ENCODE measurements around the gene AXIN1.
A peak's percentile ranks its signal among the peaks of the same experiment; 100 is the strongest.
"Not testable (repeated sequence)": the region's sequence is repeated elsewhere in the genome, so short reads cannot be mapped to it uniquely, and the experiment has no call there.

AXIN1 gene

GRCh38 chr16:334861-335632 is 17.5 kb downstream of the AXIN1 start:
- DNase-seq (ENCODE audit: low read depth in 3 of 3, low spot score in 1 of 3) = not testable (repeated sequence)

- not testable (repeated sequence) for DNase-seq (ENCODE audit: low read depth in 3 of 3, low spot score in 1 of 3)
These were observed 18.2 kb downstream of the AXIN1 start for GRCh38 chr16:334164-334832.

- DNase-seq (ENCODE audit: low read depth in 3 of 3, low spot score in 1 of 3) = no peak
These were observed 19.0 kb downstream of the AXIN1 start for GRCh38 chr16:333406-334094.

DNA sequence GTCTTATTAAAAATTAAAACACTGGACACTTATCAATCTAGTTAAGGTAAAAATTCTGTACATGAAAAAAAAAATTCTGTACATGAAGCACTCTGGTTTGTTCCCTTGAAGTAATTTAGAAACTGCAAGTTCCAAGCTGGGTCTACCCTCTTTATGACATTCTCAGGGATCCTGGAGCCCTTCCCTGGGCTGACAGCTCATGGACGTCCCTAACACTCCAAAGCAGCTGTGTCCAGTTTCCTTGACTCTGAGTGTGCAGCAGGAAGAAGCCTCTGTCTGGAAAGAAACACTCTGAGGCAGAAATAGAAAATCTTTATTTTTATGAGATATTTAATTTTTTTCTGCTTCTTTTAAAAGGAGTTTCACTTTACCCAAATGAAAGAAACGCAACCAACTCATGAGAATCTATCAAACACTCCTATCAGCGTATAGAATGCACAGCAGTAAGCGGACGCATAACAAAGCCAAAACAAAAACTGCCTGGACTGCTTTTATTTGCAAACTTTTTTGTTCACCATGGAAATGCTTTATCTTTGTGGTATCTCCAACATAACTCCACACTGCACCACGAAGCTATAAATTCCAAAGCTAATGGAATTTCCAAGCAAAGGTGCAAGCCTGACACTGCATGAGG is 21.2 kb downstream of the AXIN1 start:
- DNase-seq (ENCODE audit: low read depth in 3 of 3, low spot score in 1 of 3) = not testable (repeated sequence)

- no peak for DNase-seq (ENCODE audit: low read depth in 3 of 3, low spot score in 1 of 3)
These were observed 21.8 kb downstream of the AXIN1 start for GRCh38 chr16:330741-331140.

DNA sequence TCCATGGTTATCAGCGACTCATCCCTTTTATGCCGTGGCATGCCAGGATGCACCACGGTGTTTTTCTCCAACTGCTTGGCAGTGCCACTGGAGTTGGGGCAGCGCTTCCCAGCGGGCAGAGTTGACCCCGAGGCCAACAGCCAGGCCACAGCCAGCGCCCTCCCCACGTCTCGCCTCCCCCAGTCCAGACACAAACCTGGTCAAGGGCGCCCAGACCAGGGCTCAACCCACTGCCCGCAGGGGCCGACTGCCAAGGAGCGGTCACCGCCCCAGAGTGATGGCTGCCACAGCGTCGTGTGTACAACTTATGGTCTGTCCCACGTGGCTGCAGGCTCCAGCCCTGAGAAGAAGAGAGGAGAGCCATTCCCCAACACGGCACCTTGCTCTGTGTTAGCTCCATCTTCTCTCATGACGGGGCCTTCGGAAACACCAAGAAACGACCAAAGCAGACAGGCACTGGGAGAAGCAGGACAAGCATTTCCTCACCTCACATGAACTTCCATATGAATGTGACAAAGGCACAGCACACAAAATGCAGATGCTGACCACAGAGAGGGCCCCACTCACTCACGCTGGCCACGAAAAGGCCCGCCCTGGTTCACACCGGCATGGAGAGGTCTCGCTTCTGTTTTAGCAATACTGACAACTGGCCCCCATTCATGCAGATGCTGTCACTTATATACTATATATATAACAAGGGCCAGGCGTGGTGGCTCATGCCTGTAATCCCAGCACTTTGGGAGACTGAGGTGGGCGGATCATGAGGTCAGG is 27.0 kb downstream of the AXIN1 start:
- DNase-seq (ENCODE audit: low read depth in 3 of 3, low spot score in 1 of 3) = no peak

DNA sequence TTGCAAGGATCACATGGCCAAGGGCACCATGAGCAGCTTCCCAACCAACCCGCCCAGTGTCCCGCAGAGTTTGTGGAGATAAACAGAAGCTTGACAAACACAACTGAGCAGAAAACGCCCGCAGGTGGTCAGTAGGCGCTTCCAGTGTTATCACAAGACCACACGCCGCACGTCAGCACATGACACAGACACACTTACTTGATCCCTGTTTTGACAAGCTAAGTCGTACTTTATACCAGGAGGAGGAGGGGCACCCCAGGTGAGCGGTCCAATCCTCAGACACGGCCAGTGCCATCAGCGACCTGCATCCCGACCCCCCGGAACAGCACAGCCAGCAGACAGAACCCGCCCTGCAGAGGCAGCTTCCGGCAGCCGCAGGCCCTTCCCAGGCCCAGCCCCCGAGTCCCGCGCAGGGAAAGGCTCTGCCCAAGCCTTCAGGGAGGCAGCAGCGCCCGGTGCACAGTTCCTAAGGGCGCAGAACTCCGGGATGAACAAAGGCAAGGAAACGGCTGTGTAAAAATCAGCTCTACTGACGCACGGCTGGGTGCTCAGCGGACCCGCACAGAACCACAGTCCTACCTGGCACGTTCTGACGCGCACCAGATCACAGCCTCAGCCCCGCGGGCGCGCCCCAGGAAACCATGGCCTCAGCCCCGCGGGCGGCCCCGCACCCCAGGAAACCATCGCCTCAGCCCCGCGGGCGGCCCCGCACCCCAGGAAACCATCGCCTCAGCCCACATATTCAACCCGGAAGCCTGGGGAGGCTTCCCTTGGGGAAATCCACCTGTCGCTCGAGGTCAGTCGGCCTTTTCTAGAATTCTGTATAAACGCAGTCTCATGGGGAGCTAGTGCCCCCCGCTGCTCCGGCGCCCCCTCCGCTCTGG is 27.8 kb downstream of the AXIN1 start:
- DNase-seq (ENCODE audit: low read depth in 3 of 3, low spot score in 1 of 3) = peak; percentile 18 to 43 (median 23)

DNA sequence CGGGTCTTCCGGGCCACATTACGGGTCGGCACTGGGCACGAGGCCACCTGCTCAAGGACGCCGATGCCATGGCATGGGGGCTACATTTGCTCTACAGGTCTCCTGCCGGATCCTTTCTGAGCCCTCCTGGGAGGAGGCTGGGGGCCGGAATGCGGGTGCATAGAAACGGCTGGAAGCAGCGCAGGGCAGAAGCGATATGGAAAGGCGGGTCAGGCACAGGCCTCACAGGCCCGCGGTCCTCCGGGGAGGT is 28.4 kb downstream of the AXIN1 start:
- DNase-seq (ENCODE audit: low read depth in 3 of 3, low spot score in 1 of 3) = no peak

GRCh38 chr16:322476-323143 is 29.9 kb downstream of the AXIN1 start:
- DNase-seq (ENCODE audit: low read depth in 3 of 3, low spot score in 1 of 3) = no peak

GRCh38 chr16:321532-321931 is 31.0 kb downstream of the AXIN1 start:
- no peak for DNase-seq (ENCODE audit: low read depth in 3 of 3, low spot score in 1 of 3)

- DNase-seq (ENCODE audit: low read depth in 3 of 3, low spot score in 1 of 3) = no peak
These were observed 32.3 kb downstream of the AXIN1 start for GRCh38 chr16:320206-320605.

GRCh38 chr16:318628-319027 is 33.9 kb downstream of the AXIN1 start:
- DNase-seq (ENCODE audit: low read depth in 3 of 3, low spot score in 1 of 3) = no peak

- no peak for DNase-seq (ENCODE audit: low read depth in 3 of 3, low spot score in 1 of 3)
These were observed 34.9 kb downstream of the AXIN1 start for GRCh38 chr16:317583-317982.

DNA sequence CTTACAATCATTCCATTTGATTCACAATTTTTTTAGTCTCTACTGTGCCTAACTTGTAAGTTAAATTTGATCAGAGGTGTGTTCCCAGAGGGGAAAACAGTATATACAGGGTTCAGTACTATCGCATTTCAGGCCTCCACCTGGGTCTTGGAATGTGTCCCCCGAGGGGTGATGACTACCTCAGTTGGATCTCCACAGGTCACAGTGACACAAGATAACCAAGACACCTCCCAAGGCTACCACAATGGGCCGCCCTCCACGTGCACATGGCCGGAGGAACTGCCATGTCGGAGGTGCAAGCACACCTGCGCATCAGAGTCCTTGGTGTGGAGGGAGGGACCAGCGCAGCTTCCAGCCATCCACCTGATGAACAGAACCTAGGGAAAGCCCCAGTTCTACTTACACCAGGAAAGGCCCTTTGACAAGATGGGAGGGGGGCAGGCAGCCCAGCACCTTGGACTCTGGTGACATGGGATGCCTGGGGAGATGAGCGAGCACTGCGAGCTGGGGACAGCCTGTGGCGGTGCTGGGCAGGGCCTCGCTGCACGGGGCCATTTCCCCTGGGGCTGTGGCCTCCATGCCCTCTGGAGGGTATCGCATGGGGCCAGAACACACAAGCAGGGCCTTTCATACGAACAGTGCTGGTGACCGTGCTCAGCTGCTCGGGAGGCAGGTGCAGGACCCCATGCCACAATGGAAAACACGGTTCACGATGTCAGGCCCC is 35.6 kb downstream of the AXIN1 start:
- DNase-seq (ENCODE audit: low read depth in 3 of 3, low spot score in 1 of 3) = no peak

GRCh38 chr16:314795-315299 is 37.7 kb downstream of the AXIN1 start:
- DNase-seq (ENCODE audit: low read depth in 3 of 3, low spot score in 1 of 3) = no peak

DNA sequence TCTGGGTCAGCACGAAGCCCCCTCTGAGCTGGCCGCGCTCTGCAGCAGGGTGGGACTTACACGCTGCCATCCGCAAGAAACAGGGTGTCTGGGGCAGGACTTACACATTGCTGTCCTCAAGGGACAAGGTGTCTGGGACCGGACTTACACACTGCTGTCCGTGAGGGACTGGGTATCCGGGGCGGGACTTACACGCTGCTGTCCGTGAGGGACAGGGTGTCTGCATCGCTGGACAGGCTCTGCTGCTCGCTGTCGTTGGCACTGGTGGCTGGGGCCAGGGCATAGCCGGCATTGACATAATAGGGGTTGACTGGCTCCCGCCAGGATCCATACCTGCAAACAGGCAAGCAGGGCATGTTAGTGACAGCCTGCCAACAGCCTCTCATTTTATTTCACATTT is 38.2 kb downstream of the AXIN1 start:
- no peak for DNase-seq (ENCODE audit: low read depth in 3 of 3, low spot score in 1 of 3)

DNA sequence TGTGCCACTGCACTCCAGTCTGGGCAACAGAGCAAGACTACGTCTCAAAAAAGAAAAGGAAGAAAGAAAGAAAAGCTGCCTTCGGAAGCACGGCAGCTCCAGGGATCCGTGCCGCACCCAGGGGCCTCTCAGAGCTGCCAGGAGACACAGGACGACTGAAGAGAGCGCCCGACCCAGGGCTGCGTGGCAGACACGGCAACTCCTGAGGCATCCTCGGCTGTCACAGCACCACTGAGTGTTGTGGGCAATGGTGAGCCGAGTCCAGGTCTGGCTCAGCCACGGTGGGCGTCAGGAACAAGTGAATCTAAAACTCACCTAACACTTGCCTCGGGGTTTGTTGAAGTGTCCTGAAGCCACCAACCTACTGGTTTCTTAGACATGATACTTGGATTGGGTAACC is 40.8 kb downstream of the AXIN1 start:
- no peak for DNase-seq (ENCODE audit: low read depth in 3 of 3, low spot score in 1 of 3)

DNA sequence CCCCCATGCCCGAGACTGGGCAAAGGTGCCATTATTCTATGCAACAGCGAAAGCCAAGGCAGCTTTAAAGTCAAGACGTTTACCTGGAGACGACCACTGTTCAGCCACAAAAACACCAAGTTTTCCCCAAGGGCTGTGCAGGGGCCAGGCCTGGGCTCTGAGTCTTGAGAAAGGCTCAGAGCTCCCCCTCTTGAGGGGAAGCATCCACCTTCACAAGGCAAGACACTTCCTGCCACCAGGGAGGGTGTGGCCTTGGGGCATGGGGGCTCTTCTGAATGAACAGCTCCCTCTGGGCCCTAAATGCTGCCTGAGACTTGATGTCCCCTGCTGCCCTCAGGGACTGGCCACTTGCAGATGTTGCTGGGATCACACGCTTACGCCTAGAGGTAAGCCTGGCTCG is 43.0 kb downstream of the AXIN1 start:
- DNase-seq (ENCODE audit: low read depth in 3 of 3, low spot score in 1 of 3) = no peak
